ENCODE data around the gene OTX1.

GRCh38 chr2:63018439-63018838 is 32.2 kb upstream of the OTX1 start:
- TF ChIP-seq, protein P1, sequence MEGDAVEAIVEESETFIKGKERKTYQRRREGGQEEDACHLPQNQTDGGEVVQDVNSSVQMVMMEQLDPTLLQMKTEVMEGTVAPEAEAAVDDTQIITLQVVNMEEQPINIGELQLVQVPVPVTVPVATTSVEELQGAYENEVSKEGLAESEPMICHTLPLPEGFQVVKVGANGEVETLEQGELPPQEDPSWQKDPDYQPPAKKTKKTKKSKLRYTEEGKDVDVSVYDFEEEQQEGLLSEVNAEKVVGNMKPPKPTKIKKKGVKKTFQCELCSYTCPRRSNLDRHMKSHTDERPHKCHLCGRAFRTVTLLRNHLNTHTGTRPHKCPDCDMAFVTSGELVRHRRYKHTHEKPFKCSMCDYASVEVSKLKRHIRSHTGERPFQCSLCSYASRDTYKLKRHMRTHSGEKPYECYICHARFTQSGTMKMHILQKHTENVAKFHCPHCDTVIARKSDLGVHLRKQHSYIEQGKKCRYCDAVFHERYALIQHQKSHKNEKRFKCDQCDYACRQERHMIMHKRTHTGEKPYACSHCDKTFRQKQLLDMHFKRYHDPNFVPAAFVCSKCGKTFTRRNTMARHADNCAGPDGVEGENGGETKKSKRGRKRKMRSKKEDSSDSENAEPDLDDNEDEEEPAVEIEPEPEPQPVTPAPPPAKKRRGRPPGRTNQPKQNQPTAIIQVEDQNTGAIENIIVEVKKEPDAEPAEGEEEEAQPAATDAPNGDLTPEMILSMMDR (IDR thresholded peaks at IDR 0.05) = no peak
- TF ChIP-seq POLR2A (IDR thresholded peaks at IDR 0.05) = no peak
